Ectodermal cell (in vitro differentiated cells): ENCODE results near the gene TCEAL1.
"Not testable (repeated sequence)": the region's sequence is repeated elsewhere in the genome, so short reads cannot be mapped to it uniquely, and the experiment has no call there.

Experiments
- H3K27ac ChIP-seq: 2 replicates; pipeline ENCODE4 v1.7.0; 2013; ENCODE audit warnings: mild to moderate bottlenecking, low read depth, low read length; ENCODE audit not compliant: insufficient read depth, poor library complexity, severe bottlenecking
- H3K27me3 ChIP-seq: 2 replicates; pipeline ENCODE4 v1.7.0; 2013; ENCODE audit warnings: mild to moderate bottlenecking, low read length; ENCODE audit not compliant: insufficient read depth, control insufficient read depth, poor library complexity, severe bottlenecking
- H3K36me3 ChIP-seq: one replicate; pipeline ENCODE4 v1.7.0; 2013; ENCODE audit warnings: low read length; ENCODE audit not compliant: control insufficient read depth, insufficient read depth
- H3K4me1 ChIP-seq: one replicate; pipeline ENCODE4 v1.7.0; 2013; ENCODE audit warnings: low read length; ENCODE audit not compliant: control insufficient read depth, insufficient read depth
- H3K4me3 ChIP-seq: 2 replicates; pipeline ENCODE4 v1.7.0; 2013; ENCODE audit warnings: low read depth, low read length, control low read depth; ENCODE audit not compliant: insufficient read depth
- H3K9me3 ChIP-seq: 2 replicates; pipeline ENCODE4 v1.7.0; 2013; ENCODE audit warnings: mild to moderate bottlenecking, low read length, moderate library complexity; ENCODE audit not compliant: control insufficient read depth
- WGBS, 2 experiments: methylation state at CpG; one replicate each; pipeline ENCODE4 v1.1.7; 2013; ENCODE audit warnings: missing lambda C conversion rate in 2 of 2; 5-methylcytosine and 5-hydroxymethylcytosine counted together

The TCEAL1 gene

DNA sequence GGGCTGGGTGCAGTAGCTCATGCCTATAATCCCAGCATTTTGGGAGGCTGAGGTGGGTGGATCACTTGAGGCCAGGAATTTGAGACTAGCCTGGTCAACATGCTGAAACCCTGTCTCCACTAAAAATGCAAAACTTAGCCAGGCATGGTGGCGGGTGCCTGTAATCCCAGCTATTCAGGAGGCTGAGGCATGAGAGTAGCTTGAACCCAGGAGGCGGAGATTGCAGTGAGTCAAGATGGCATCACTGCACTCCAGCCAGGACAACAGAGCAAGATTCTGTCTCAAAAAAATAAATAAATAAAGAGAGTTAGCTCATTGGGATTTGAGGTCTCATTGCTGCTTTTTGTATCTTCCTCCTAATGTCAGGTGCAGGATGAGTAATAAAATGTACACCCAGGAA lies 28.3 kb downstream of the TCEAL1 start:
- H3K27me3 ChIP-seq, H3K4me3 ChIP-seq, H3K4me1 ChIP-seq, H3K27ac ChIP-seq, H3K36me3 ChIP-seq, H3K9me3 ChIP-seq: not testable (repeated sequence)
- WGBS, 2 experiments, result 92 to 93% methylated on average over 2 of the region's 2 CpGs

DNA sequence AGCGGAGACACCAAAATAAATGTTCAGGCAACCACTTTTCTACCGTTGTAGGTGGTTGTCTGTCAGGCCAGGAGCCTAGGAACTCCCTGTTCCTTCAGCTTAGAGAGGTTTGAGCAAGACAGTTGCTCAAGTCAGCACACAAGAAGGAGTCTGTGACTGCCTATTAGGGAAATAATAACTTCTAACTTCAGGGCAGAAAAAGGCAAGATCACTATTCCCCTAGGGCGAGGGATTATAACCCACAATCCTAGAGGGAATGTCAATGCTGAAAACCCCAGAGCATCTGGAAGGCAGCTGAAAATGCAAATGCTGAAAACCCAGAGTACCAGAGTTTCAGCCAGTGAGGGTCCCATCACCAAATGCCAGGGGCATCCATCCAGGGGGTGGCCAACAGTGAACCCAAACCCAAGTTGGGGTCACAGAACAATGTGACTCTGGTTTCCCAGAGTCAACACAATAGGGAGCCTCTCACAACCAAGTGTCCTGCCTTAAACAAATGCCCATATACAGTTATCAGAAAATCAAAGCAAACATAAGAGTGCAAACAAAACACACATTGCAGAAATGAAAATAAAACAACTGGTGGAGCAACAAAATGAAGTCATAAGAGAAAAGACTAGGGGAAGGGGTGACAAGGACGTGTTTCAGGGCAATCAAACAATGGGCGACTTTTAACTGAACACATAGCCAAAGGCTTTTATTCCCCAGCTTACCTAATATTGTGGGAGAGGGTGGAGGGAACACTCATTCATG lies 30.1 kb downstream of the TCEAL1 start:
- no peak overlapping the region for H3K4me3 ChIP-seq
- no peaks in the 10 kb centered on the region for H3K27me3 ChIP-seq
- H3K4me1 ChIP-seq, result no peaks in the 10 kb centered on the region
- H3K27ac ChIP-seq, result no peak overlapping the region
- H3K9me3 ChIP-seq, result no peaks in the 10 kb centered on the region
- H3K36me3 ChIP-seq, result no peaks in the 10 kb centered on the region
- 89 to 95% methylated on average over 5 of the region's 5 CpGs for WGBS, 2 experiments

DNA sequence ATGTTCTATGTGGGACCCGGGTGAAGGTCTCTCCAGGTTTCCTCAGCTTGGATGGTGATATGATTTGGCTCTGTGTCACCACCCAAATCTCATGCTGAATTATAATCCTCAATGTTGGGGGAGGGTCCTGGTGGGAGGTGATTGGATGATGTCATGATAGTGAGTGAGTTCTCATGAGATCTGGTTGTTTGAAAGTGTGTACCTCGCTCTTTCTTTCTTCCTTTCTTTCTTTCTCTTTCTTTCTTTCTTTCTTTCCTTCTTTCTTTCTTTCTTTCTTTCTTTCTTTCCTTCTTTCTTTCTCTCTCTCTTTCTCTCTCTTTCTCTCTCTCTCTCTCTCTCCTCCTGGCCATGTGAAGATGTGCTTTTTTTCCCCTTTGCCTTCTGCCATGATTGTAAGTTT lies 30.7 kb downstream of the TCEAL1 start:
- not testable (repeated sequence) for H3K36me3 ChIP-seq, H3K4me1 ChIP-seq, H3K27ac ChIP-seq, H3K9me3 ChIP-seq, H3K4me3 ChIP-seq, H3K27me3 ChIP-seq
- WGBS, 2 experiments, result 96 to 100% methylated on average over 2 of the region's 2 CpGs

GRCh38 chrX:103663981-103664762 lies 35.4 kb downstream of the TCEAL1 start:
- Histone ChIP-seq H3K27me3 (no peaks in the 10 kb centered on the region), H3K4me1 (no peaks in the 10 kb centered on the region), H3K36me3 (no peaks in the 10 kb centered on the region), H3K27ac (no peak overlapping the region), H3K9me3 (no peaks in the 10 kb centered on the region), H3K4me3 (no peak overlapping the region)
- 82 to 88% methylated on average over 23 of the region's 23 CpGs for WGBS, 2 experiments

DNA sequence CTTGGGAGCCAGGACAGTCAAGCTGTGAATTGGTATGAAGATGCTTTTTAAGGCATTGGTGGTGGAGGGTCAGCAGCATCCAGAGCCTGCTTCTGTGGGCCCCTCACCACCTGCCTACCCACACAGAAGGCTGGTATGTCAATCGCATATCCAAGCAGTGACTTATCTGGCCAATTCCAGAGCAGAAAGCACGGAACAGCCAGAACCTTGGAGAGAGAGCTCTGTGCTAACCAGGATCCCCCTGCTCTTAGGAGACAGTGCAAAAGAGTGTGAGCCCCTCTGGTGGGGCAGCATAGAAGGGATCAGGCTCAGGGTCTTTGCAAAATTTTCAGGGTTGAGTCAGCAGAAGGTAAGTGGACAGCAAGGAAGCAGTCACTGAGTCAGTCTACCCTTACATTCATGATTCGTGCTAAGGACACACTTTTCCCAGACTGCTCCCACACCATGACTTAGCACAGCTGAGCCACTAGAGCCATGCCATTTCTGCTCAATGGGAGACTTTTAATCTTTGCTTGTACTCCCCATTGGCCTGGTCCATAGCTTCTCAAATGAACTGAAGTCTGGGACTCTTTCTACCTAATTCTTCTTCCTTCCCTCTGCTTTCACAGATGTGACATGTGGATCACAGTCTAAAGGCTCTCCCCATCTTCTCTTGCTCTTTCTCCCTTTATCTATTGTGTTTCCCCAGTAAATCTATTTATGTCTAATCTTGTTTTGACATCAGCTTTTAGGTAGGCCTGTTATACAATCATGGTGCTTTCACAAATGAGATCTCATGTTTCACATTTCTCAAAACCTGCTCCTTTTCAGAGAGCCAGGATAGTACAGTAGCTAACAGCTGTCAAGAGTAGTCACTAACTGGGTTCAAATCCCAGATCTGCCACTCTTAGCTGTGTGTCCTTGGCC lies 37.7 kb downstream of the TCEAL1 start:
- WGBS, 2 experiments, result 92 to 97% methylated on average over 3 of the region's 3 CpGs
- Histone ChIP-seq H3K4me1 (no peaks in the 10 kb centered on the region), H3K4me3 (no peak overlapping the region), H3K27me3 (no peaks in the 10 kb centered on the region), H3K36me3 (no peaks in the 10 kb centered on the region), H3K27ac (no peak overlapping the region), H3K9me3 (no peaks in the 10 kb centered on the region)

DNA sequence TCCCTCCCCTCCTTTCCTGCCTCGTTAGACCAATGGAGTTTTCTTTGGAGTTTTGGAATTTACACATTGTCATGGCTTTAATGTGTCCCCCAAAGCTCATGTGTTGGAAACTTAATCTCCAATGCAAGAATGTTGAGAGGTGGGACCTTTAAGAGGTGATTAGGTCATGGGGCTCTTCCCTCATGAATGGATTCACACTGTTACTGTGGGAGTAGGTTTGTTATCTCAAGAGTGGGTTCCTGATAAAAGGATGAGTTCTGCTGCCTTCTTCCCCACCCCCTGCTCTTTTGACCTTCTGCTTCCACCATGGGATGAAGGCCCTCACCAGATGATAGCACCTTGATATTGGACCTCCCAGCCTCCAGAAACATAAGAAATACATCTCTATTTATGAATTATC lies 41.0 kb downstream of the TCEAL1 start:
- Histone ChIP-seq H3K27ac (no peak overlapping the region), H3K27me3 (no peaks in the 10 kb centered on the region), H3K36me3 (no peaks in the 10 kb centered on the region), H3K4me3 (no peak overlapping the region), H3K4me1 (no peaks in the 10 kb centered on the region), H3K9me3 (no peaks in the 10 kb centered on the region)
- no CpG with 5 or more reads among the region's 1 CpG for WGBS, 2 experiments

DNA sequence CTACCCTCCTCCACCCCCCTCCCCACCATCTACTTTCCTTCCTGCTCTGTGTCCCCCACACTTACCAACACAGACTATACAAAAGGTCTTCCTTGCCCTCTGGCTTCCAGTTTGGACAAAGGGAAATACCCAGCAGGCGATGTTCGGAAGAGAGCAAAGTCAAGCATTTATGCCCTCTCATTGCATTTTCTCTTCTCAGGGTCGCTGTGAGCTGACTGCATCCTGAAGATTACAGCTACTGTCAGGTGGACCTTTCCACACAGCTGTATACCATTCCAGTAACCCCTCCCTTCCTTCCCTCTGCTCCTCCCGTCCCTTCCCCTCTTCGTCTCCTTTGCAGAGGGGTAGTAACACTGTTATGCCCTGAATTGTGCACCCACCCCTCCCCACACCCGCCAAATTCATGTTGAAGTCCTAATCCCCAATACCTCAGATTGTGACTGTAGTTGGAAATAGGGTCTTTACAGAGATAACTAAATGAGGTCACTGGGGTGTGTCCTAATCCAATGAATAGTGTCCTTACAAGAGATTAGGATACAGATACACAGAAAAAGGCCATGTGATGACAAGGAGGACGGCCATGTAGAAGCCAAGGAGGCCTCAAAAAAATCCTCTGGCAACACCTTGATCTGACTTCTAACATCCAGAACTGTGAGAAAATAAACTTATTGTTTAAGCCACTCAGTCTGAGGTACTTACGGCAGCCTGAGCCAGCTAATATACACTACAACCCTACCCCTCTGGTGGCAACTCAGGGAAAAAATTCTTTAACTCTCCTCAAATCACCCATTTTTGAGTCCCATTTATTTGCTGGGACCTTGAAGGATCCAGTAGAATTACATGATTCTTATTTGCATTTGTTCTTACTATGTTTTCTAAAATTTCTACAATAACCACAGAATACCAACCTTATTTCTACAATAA lies 46.0 kb downstream of the TCEAL1 start:
- Histone ChIP-seq H3K4me3 (no peak overlapping the region), H3K9me3 (no peaks in the 10 kb centered on the region), H3K27ac (no peak overlapping the region), H3K4me1 (no peaks in the 10 kb centered on the region), H3K27me3 (no peaks in the 10 kb centered on the region), H3K36me3 (peaks cover 5% of the 10 kb centered on the region)
- 61 to 70% methylated on average over 6 to 8 of the region's 8 CpGs for WGBS, 2 experiments

- WGBS, 2 experiments, result 95 to 98% methylated on average over 4 of the region's 5 CpGs
- no peak overlapping the region for H3K4me3 ChIP-seq
- H3K4me1 ChIP-seq, result no peaks in the 10 kb centered on the region
- H3K9me3 ChIP-seq, result no peaks in the 10 kb centered on the region
- H3K27me3 ChIP-seq, result no peaks in the 10 kb centered on the region
- peaks cover 5% of the 10 kb centered on the region for H3K36me3 ChIP-seq
- no peak overlapping the region for H3K27ac ChIP-seq
Measured at GRCh38 chrX:103678199-103678993, 49.6 kb downstream of the TCEAL1 start.
